Breast epithelium (tissue), 3 donors: ENCODE results near the gene ANKZF1.
"Not testable (repeated sequence)": the region's sequence is repeated elsewhere in the genome, so short reads cannot be mapped to it uniquely, and the experiment has no call there.

Experiments used
- CTCF ChIP-seq, 3 donors: fragments of 450-650 bp; IDR thresholded peaks; one replicate each; pipeline ENCODE4 v1.5.1; 2016 to 2017; ENCODE audit warnings: antibody characterized with exemption in 3 of 3, mild to moderate bottlenecking in 3 of 3, moderate library complexity in 3 of 3
- POLR2A ChIP-seq: fragments of 450-650 bp; IDR thresholded peaks from one replicate; pipeline ENCODE4 v1.6.1; 2016; ENCODE audit warnings: antibody characterized with exemption, mild to moderate bottlenecking, moderate library complexity

- TF ChIP-seq CTCF (IDR thresholded peaks at IDR 0.05); POLR2A: not testable (repeated sequence)
Observed at GRCh38 chr2:219258942-219259341, 29.3 kb downstream of the ANKZF1 start.
